SU-DHL-6 (cell line): Measurements from ENCODE around the gene RNF150.

Source experiments
- EZH2phosphoT487 ChIP-seq: fragments of 200-600 bp; sonication (generic), shearing (Covaris generic); conservative IDR thresholded peaks from 2 replicates; pipeline ENCODE4 v1.6.1; 2018; ENCODE audit warnings: mild to moderate bottlenecking, antibody characterized with exemption, low read length, moderate library complexity, mixed read lengths
- TF ChIP-seq, protein P1 (sequence below): fragments of 200-600 bp; sonication (generic); IDR thresholded peaks from one replicate; pipeline ENCODE4 v1.5.1; 2017; ENCODE audit warnings: antibody characterized with exemption, mild to moderate bottlenecking, low read length, moderate library complexity; ENCODE audit not compliant: insufficient read depth, poor library complexity, severe bottlenecking

DNA sequence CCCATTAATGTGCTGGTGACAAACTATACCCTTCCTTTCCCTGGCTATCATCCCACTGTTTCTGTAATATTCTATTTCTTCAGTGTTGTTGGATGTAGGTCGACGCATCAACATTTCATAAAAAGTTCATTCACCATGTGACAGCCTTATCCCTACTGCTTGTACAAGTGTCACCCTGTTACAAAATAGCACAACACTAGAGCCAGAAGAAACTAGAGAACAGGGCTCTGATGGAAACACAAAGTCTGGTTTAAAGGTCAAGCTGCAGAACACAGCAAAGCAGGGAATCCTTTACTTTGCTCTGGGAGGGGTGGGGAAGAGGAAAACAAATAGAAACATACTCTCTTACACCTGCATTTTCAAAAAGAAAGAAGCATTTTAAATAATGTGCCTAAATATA, 245.8 kb downstream of the RNF150 start:
- TF ChIP-seq, protein P1, sequence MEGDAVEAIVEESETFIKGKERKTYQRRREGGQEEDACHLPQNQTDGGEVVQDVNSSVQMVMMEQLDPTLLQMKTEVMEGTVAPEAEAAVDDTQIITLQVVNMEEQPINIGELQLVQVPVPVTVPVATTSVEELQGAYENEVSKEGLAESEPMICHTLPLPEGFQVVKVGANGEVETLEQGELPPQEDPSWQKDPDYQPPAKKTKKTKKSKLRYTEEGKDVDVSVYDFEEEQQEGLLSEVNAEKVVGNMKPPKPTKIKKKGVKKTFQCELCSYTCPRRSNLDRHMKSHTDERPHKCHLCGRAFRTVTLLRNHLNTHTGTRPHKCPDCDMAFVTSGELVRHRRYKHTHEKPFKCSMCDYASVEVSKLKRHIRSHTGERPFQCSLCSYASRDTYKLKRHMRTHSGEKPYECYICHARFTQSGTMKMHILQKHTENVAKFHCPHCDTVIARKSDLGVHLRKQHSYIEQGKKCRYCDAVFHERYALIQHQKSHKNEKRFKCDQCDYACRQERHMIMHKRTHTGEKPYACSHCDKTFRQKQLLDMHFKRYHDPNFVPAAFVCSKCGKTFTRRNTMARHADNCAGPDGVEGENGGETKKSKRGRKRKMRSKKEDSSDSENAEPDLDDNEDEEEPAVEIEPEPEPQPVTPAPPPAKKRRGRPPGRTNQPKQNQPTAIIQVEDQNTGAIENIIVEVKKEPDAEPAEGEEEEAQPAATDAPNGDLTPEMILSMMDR: no peak
- TF ChIP-seq EZH2phosphoT487: no peak
